ENCODE data around the gene MAPK12.

Gene MAPK12

GRCh38 chr22:50299785-50300619, 38.5 kb upstream of the MAPK12 start:
- DNase-seq: no peak

DNA sequence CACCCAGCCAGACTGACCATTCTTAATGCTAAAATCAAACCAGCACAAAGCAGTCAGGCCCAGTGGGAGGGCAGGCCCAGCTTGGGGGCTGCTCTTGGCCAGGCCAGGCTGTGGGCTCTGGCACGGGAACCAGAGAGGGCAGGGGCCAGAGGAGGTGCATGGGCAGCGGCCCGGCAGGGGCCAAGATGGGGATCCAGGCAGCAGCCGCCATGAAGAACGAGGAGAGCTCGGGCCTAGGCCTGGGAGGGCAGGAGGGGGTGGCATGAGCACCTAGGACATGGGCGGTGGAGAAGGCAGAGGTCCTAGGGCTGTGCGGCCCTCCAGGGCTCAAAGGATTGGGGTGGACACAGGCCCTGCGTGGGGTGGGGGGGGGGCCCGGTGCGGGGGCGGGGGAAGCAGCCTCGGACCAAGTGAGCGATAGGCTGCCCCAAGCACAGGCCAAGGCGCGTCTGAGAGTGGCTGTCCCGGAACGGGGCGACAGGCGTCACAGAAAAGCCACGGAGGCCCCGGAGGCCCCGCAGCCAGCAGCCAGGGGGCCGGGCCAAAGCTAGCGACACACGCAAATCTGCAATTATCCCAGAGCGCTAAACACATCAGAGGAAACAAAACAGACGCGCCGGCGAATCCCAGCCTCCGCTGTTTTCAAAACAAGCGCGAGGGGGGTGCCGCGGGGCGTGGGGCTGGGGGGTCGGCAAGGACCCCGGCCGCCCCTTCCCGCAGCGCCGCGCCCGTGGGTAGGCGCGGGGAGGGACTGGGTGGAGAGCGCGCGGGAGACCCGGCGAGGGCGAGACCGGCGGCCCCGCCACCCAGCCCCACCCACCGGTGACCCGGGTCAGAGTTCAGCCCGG, 37.7 kb upstream of the MAPK12 start:
- DNase-seq: no peak

DNA sequence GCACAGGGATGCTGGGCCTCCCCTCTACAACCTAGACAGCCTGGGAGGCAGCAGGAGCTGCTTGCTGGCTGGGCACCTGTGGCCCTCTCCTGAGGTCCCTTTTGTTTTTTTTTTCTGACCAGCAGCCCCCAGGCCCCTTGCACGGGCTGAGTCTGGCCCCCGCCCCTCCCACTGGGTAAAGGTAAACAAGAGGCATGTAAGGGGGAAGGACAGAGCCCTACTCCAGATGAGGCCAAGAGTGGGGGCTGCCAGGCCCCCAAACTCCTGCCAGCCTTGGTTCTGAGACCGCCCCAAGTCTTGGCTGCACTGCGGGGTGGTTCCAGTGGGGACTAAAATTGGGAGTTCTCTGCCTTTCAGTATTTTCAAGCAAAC, 36.8 kb upstream of the MAPK12 start:
- no peak for DNase-seq

- no peak for DNase-seq
These were observed 36.2 kb upstream of the MAPK12 start for GRCh38 chr22:50297510-50298265.

- no peak for DNase-seq
These were observed 35.4 kb upstream of the MAPK12 start for GRCh38 chr22:50296658-50297490.

- no peak for DNase-seq
These were observed 32.8 kb upstream of the MAPK12 start for GRCh38 chr22:50294319-50294656.

GRCh38 chr22:50293441-50294318, 32.2 kb upstream of the MAPK12 start:
- no peak for DNase-seq

- no peak for DNase-seq
These were observed 31.4 kb upstream of the MAPK12 start for GRCh38 chr22:50292643-50293440.

DNA sequence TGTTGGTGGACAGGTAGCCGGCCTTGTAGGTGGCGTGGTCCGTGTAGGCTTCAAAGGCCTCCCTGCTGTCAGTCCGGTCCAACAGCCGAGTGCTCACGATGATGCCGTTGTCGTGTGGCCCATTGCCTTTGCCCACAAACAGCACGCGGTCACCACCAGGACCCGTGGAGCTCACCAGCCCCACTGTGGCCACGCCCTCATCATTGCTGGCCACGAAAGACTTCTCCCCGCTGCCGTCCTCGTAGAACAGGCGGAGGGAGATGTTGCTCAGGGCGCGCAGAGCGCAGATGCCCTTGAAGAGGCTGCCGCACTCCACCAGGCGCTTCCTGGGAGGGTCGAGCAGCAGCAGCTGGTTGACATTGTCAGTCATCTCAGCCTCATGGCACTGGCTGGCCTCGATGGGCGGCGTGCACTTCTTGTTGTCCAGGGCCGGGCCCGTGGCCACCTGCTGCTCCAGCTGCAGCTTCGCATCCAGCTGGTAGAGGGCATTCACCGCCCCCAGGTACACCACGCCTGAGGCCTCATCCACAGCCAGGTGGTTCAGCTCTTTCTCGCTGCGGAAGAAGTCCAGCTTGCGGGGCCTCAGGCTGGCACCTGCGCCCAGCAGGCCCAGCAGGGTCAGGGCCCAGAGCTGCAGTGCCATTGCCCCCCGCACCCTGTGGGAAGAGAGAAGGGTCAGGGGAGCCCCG, 28.6 kb upstream of the MAPK12 start:
- DNase-seq: no peak

DNA sequence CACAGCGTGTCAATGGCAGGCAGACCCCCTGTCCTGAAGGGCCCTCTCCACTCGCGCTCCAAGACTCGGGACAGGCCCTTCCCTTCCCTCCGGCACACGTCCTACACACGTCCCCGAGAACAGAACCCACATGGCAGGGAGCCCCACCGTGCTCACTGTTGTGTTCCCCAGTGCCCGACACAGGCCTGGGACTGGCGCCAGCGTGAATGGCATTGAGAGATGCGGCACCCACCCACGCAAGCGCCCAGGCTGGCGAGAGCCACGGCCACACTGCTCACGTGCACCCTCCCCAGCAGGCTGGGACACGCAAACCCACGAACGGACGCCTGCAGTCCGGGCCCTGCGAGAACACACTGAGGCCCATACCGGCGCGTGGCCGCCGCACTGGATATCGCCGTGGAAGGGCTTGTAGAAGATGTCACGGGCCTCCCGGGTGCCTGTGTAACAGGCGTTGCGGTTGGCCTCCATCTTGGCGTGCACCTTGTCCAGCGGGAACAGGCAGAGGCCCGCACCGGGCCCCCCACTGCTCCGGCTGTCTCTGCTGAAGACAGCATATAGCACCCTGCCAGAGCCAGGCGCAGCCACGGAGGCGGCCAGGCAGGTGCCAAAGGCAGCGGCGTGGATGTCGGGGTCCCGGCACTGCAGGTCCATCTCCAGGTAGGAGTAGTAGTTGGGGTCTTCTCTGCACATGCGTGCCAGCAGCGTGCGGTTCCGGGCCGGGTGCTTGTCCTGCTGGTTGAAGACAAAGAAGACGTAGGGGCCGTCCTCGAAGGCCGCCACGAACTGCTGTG, 27.9 kb upstream of the MAPK12 start:
- no peak for DNase-seq

GRCh38 chr22:50287731-50288130, 26.2 kb upstream of the MAPK12 start:
- no peak for DNase-seq

DNA sequence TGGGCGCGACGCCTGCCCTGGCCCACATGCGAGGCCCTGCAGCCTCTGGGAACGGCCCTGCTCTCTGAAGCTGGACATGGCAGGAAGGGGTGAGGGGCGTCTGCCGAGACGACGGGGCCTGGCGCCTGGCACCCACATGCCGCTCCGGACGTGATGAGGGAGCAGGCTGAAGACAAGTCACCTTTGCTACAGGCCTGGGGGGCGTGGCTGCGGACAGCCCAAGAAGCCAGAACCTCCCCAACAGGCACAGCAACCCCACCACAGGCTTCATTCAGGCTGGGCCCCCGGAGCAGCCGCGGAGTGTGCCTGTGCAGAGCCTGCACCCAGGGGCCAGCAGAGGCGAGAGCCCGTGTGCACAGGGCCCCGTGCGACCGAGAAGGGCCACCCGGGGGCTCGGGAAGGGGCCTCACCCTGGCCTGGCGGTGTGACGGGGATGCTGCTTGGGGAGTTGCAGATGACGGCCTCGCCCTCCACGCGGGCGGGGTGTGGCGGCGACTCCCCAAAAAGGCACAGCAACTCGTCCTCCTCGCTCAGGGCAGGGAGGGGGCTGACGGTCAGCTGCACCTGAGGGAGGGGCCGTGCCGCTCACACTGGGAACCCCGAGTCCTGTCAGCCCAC, 25.3 kb upstream of the MAPK12 start:
- no peak for DNase-seq

DNA sequence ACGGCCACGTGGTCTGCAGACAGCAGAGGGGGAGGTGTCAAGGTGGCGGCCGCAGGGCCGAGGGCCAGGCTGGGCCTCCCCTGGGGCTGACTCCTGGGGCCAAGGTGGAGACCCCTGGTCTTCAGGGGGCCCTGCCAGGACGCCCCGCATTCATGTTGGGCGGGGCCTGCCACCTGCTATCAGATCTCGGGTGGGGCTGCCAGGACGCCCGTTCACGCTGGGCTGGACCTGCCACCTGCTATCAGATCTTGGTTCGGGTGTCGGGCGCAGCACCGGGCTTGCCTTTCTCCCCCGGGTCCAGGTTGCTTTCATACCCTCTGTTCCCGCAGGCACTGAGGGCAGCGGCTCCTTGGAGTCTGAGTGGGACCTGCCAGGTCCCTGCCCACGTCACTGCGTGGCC, 24.8 kb upstream of the MAPK12 start:
- DNase-seq: no peak

- no peak for DNase-seq
These were observed 24.2 kb upstream of the MAPK12 start for GRCh38 chr22:50285568-50286229.

DNA sequence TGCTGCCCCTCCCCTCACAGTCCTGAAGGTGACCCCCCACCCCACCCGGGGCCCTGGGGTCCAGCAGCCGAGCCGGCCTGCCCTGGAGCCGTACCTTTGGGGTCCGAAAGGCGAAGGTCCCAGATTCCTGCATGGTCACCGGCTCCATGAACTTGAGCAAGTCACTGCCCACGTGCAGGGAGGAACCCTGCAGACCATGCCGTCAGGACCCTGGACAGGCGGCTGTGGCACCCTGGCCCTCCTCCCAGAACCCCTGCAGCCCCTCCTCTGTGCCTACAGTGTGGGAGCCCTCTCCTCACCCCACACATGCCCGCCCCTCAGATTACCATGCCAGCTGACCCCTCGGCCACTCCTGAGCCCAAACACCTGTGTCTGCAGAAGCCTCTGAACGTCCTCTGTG, 23.0 kb upstream of the MAPK12 start:
- no peak for DNase-seq

GRCh38 chr22:50283821-50284220, 22.3 kb upstream of the MAPK12 start:
- DNase-seq: no peak

- DNase-seq: no peak
These were observed 21.1 kb upstream of the MAPK12 start for GRCh38 chr22:50282361-50283155.

All from CD4-positive, alpha-beta T cell treated with Interleukin-17A for 4 hours (primary cell).